GM19023 (cell line): ENCODE measurements around the gene HSF2BP.
"Not testable (repeated sequence)": the region's sequence is repeated elsewhere in the genome, so short reads cannot be mapped to it uniquely, and the experiment has no call there.

Experiments
- ATAC-seq: cut with Tn5 transposase; IDR thresholded peaks from one replicate; pipeline ENCODE4 v1.9.1; 2021; ENCODE audit warnings: mild to moderate bottlenecking, moderate library complexity; ENCODE audit not compliant: unreplicated experiment

HSF2BP gene

DNA sequence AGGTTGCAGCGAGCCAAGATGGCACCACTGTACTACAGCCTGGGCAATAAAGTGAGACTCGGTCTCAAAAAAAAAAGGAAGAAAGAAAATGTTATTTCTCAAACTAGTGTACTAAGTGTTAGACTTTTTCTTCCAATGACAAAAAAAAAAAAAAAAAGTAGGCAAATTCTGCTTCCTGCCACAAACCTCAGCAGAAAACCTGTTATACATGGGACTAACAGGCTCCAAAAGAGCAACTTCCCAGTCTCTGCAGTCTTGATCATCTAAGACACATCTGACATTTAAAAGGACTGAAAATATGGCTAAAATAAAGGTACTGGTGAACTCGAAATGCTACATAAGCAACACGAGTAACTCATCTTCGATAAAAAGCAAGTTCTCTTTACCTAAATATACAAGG, 59.6 kb downstream of the HSF2BP start:
- ATAC-seq: no peak

DNA sequence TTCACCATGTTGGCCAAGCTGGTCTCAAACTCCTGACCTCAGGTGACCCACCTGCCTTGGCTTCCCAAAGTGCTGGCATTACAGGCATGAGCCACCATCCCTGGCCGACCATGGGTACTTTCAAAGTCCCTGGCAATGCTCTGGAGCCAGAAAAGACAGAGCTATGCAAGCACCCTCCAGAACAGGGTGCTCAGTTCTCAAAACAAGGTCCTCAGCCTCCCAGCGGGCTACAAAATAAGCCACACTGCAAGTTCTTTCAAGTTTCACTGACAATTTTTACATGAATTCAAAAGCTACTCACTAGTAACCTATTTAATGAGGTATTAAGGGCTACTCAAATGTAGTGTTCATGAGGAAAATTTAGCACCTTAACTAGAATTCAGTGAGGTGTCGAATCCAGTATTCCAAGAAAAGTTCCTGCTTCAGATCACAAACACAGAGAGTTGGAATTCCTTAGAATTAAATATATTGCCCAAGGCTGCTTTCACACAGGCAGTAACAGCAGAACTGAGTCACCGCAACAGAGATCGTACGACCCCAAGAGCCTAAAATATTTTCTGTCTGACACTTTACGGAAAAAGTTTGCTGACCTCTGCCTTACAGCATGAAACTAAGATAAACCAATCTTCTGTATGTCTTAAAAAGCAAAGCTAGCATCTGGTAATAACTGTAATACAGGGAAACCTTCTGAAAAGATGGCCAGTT, 60.7 kb downstream of the HSF2BP start:
- ATAC-seq: no peak

DNA sequence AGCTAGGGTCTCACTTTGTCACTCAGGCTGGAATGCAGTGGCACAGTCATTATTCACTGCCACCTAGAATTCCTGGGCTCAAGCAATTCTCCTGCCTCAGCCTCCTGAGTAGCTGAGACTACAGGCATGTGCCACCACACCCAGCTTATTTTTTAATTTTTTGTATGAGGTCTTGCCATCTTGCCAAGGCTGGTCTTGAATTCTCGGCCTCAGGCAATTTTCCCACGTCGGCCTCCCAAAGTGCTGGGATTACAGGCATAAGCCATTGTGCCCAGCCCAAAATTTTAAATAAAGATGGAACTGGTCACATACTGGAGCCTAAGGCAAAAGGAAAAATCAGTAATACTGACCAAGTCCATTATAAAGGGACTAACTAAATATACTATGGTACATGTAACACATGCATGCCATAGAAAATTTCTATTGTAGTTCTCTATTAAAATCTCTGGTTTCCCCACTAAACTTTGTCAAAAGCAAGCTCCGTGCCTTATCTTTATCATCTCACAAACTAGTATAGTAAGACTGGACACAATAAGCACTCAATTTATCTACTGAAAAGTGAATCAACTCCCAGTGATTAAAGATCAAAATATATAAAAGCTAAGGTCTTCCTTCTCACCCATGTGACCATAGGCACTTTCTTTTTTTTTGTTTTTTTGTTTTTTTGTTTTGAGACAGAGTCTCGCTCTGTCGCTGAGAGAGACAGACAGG, 61.6 kb downstream of the HSF2BP start:
- ATAC-seq: no peak

DNA sequence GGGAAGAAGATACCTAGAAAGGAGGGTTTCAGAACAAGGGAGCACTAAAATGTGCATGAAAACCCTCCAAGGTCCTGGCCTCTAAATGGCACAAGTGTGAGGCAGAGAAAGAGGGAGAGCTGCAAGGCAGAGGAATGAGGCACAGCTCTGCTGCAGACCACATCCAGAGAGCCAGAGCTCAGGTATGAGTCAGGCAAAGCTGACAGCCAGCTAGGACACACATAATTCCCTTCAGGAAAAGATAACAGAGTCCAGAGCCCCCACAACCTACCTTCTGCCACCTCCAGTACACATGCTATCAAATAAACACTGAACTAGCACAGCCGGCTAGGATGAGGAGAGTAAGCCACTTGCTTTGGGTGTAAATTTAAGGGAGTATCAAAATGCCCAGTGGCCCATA, 62.2 kb downstream of the HSF2BP start:
- no peak for ATAC-seq

DNA sequence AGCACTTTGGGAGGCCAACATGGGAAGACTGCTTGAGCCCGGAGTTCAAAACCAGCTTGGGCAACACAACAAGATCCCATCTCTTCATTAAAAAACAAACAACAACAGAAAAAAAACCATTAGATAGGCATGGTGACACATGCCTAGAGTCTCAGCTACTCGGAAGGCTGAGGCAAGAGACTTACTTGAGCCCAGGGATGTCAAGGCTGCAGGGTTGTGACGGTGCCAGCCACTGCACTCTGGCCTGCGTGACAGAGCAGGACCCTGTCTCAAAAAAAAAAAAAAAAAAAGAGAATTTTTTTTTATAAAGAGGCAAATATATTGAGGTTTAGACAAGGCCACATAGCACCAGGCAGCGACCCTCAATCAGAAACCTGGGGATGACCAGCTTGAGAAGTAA, 62.7 kb downstream of the HSF2BP start:
- ATAC-seq: no peak

DNA sequence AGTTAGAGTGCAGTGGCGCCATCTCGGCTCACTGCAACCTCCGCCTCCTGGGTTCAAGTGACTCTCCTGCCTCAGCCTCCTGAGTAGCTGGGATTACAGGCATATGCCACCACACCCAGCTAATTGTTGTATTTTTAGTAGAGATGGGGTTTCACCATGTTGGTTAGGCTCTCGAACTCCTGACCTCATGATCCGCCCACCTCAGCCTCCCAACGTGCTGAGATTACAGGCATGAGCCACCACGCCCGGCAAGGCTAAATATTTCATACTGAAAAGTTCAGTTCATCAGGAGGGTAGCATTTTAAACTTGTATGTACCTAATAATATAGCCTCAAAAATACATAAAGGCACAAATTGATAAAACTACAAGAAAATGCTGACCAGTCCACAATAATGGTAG, 63.5 kb downstream of the HSF2BP start:
- ATAC-seq: not testable (repeated sequence)

DNA sequence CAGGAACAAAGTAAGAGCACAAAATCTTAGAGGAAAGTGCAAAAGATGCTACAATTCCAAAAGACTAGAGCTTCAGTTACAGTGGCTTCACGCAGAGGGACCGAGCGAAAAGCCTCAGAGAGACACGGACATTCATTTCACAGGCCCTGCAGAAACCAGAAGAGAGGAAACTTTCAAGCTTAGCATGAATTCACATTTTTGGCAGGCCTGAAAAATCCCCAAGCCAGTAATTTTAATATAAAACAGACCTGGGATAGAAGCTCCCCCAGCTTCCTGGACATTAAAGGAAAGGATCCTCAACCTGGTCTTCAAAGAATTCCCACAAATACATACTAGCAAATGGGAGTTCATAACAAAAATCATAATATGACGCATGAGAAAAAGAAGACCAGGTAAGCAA, 66.2 kb downstream of the HSF2BP start:
- ATAC-seq: no peak

DNA sequence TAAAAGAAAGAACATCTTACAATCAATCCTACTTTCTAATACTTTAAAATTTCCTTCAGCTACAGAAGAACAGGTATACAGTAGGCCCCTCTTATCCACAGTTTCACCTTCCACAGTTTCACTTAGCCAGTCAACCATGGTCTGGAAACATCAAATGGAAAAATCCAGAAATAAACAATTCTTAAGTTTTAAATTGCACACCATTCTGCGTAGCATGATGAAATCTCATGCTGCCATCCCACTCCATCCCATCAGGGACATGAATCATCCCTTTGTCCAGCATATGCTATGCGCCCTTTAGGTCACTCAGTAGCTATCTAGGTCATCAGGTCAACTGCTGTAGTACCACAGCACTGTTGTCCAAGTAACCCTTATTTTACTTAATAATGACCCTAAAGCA, 67.7 kb downstream of the HSF2BP start:
- ATAC-seq: no peak

DNA sequence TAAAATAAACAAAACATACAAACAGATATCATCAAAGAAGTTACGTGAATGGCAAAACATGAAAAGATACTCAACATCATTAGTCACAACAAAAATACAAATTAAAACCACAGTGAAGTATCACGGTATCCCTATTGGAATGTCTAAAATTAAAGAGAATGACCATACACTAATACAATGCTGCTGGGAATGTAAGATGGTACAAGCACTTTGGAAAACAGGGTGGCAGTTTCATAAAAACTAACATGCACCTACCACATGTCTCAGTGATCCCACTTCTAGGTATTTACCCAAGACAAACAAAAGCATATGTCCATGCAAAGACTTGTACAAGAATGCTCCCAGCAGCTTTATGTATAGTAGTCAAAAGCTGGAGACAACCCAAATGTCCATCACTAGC, 69.1 kb downstream of the HSF2BP start:
- no peak for ATAC-seq

DNA sequence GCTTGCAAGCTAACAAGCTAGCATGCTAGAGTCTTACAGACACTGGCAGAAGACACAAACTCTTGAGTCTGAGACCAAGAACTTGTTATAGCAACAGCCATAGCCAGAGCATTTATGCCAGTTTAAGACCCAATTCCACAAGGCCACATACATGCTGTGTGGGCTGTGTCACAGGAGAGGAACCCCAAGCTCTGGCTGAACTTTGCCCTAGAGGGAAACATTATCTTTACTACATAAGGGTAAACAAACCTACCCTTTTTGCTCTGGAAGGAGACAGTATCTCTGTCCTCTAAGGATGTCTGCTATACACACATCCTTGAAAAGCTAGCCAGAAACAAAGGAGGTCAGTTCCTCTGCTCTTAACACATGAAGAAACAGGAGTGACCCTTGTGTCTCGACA, 70.3 kb downstream of the HSF2BP start:
- ATAC-seq: no peak

DNA sequence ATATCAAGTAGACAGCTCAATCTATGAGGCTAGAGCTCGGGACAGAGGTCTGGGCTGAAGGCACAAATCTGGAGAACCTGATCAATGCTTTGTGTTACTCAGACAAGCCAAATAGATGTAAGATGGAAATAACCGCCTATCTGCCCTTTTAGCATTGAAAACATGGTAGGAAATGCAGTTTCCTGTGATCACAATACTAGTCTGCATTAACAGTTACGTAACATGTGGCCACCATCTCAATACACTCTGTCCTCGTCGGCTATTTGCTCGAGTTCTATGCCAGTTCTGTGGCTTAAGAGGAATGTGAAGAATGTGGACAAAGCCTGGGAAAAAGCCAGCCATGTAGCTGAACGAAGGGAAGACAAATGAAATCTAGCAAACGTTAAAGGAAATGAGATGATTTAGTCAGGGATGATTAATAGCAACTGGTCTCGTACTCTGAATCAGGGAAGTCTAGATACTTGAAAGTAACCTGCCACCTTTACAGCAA, 73.3 kb downstream of the HSF2BP start:
- ATAC-seq: no peak

DNA sequence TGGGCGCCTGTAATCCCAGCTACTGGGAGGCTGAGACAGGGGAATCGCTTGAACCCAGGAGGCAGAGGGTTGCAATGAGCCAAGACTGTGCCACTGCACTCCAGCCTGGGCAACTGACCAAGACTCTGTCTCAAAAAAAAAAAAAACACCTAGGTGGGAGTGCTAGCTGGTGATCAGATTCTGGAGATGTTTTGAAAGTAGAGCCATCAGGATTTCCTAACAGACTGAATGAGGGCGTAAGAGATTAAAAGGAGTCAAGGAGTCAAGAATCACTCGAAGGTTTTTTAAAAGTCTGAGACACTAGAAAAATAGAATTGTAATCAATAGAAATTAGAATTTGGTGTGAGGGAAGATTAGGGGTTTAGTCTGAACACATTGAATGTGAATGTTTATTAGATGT, 73.8 kb downstream of the HSF2BP start:
- ATAC-seq: no peak

DNA sequence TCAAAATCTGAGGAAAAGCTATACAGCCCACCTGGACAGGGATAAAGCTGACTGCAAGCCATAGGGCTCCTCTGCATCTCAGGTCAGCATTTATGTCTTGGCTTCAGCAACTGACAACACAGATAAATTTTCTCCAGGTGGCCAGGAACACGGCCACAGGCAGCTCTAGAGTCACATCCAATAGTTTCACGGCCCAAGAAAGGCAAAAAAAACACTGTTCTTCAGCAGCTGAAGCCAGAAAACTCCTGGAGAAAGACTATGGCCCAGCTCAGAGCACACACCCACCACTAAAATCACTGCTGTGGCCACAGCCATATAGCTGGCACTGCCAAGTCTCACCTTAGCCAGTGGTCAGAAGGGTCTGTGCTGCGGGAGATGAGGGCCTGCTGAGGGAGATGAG, 77.8 kb downstream of the HSF2BP start:
- no peak for ATAC-seq

DNA sequence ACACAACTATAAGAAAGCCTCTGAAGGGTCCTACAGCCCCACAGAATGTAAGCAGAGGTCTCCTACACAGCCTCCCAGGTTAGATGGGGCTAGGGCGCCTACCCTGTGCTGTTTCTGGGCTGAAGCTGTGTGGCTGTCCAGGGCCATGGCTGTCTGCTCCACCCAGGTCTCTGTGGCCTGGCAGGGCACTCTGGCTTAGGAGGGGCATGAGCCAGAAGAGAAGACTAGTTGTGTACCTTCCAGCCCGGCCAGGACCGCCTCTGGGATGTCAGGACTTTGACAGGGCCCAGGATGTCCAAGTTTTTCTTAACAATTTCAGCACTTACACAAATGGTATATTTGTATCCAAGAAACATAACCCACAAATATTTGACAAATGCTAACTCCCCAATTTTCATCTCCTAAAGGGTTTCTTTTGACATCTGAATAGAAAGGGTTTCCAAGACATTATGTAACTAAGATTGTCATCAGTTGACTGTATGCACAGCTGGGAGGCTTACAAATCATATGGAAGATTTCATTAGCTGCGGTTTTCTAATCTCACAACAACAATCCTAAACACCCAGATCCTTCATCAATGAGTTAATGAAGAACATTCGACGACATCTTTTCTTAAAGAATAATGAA, 80.5 kb downstream of the HSF2BP start:
- no peak for ATAC-seq

DNA sequence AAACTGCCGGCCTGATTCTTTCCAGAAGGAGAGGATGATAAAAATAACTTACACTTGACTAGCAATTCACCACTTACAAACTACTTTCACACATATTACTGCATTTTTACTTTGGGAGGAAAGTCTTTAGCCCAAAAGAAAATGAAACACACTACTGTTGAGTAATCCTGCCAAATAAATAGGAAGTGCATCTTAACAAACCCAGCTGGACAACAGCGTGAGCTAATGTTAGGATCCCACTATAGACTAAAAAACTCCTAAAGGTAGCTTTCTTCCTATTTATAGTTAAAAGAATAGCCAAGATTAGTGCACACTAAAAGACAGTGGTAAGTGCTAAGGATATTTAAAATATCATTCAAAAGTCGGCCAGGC, 83.8 kb downstream of the HSF2BP start:
- ATAC-seq: no peak

DNA sequence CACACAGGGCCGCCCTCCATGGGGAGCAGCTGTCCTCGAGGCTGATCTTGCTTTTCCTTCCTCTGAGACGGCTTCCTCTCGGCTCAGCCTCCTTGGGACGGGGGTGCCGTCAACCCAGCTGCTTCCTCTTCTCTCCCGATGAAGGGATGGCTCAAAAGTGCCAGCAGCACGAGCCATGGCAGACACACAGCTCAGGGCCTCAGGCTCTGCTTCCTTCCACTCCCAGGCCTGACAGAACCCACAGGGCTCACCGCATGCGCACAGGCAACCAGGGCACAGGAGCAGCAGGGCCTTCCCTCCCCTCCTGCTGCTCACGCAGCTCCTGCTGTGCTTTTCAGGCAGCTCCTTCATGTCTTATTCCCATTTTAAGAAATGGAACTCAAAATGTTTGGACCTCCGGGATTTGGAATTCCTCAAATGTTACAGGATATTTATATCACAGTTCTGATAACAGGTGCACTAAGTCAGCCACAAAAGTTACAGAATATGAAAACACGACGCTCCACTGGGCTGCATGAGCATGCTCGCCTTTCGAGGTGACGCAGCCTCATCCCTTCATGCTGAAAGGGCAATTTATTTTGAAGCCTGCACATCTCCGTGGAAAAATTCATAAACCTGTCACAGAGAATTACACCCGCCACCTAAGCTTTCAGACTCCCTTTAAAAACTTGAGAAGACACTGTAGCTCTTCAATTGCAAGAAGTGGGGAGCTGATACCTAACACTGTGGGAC, 84.4 kb downstream of the HSF2BP start:
- ATAC-seq: no peak

DNA sequence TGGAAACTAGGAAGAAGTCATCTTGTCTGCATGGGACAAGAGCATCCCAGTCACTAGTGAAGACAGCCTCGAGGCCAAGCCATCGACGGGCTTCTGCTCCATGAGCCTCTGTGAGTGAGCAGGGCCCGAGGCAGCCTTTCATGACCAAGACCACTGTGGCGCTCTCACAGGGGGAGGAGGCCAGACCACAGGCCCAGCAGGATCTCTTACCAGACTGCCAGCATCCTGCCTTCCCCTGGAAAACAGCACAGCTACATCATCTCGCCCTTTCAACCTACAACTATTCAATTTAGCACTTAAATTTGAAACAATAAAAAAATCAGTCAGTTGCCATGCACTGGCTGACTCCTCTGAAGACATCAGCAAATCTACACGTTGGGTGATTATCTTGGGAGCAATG, 85.4 kb downstream of the HSF2BP start:
- ATAC-seq: no peak

DNA sequence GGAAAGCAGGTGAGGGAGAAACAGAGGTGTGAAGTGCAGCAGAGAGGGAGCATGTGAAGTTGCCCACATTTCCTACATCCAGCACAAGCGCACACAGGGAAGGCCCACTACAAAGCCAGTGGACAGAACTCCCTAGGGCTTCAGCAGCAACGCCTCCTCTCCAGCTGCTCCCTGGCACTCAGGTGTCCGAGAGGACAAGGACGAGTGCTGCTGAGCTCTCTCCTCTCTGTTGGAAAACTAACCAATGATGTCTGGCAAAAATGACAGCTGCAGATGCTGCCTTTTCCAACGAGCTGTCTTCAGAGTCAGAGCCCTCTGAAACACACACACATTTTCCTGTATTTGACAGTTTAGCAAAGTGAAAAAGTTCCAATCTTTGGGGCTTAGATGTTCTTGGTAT, 86.8 kb downstream of the HSF2BP start:
- no peak for ATAC-seq

DNA sequence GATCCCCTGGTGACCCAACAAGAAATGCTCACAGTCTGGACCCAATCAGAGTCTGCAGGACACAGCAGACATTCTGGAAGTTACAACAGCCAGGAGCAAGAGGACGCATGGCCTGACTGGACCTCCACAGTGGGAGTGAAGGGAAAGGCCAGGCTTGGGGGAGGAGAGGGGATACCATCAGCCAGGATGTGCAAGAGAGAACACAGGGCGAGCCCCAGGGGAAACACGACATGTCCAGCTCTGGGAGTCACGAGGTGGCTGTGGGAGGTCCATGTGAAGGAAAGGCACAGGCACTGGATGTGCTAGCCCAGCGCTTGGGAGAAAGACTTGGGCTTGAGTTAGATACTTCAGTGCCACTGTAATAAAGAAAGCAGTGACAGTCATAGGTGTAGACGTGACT, 87.3 kb downstream of the HSF2BP start:
- ATAC-seq: no peak

DNA sequence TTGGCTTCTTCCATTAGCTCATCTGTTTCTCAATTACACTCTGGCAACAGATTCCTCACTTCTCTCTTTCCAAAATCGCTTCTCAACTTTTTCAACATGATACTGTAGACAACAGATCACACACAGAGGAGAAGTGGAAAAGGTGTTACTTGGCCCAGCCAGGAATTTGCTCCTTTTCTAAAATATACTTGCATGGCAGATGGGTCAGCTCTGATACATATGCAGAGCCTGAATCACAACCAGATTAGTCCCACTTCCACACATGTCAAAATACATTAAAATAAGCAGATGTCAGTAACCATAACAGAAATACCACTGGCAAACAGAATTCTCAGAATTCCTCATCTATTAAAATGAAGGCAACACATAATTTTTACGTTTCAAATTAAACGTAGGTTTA, 89.1 kb downstream of the HSF2BP start:
- ATAC-seq: not testable (repeated sequence)

DNA sequence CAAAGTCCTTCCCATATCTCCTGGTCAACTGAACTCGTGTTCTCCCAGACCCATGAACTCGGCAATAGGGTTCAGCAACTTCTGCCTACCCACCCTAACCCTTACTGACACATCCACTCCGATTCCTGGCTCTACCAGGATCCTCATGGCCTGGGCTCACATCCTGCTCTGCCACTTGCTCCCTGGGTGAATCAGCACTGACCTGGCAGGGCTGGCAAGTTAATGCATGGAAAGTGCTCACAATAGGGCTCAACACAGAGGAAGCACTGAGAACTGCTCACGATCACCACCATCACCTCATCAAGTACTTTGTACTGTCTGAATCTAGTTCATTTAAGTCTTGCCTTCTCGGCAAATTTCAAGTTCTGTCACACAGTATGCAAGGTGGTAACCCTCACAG, 96.8 kb downstream of the HSF2BP start:
- ATAC-seq: not testable (repeated sequence)

DNA sequence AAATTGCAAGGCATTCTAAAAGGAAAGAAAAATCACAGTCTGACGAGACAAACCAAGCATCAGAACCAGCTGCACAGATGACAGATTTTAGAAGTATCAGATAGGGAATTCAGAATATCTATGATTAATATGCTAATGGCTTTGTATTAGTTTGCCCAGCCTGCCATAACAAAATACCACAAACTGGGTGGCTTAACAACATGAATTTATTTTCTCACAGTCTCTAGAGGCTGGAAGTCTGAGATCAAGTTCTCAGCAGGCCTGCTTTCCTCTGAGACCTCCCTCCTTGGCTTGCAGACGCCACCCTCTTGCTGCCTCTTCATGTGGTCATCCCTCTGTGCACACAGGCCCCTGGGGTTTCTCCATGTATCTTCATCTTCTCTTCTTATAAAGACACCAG, 118.7 kb downstream of the HSF2BP start:
- not testable (repeated sequence) for ATAC-seq
